AG04450 (cell line): ENCODE data around the gene MYLK. TPM values are rescaled to one million over a fixed set of nuclear protein-coding genes. Genes with fewer than 3 reads are reported as not detected.

Experiments
- CTCF ChIA-PET: fragments of 300-600, 350-600 bp; formaldehyde crosslinking; extraction: SDS; loops from one replicate; lab custom pipeline; 2022; ENCODE audit warnings: antibody characterized with exemption, inconsistent platforms; lab: Charles Lee
- POLR2A ChIA-PET: fragments of 350-600 bp; formaldehyde crosslinking; extraction: SDS; loops from one replicate; lab custom pipeline; 2021; ENCODE audit warnings: antibody characterized with exemption, inconsistent platforms; lab: Yijun Ruan, JAX
- DNase-seq: peaks from one replicate; pipeline ENCODE4 v3.0.0-alpha.2; 2011; ENCODE audit warnings: low read depth, low spot score
- H3K27ac ChIP-seq: one replicate; pipeline ENCODE4 v1.5.1; 2012; ENCODE audit warnings: low read depth, low read length, control low read depth
- H3K27me3 ChIP-seq: one replicate; pipeline ENCODE4 v1.6.0; 2012; ENCODE audit warnings: low read length; ENCODE audit not compliant: control insufficient read depth, insufficient read depth
- H3K4me3 ChIP-seq: 2 replicates; pipeline ENCODE4 v1.5.1; 2011; ENCODE audit warnings: mild to moderate bottlenecking, low read depth, low read length, control low read depth
- H3K9me3 ChIP-seq: 2 replicates; pipeline ENCODE4 v1.5.1; 2012; ENCODE audit warnings: low read length; ENCODE audit not compliant: control insufficient read depth, insufficient read depth
- CTCF ChIP-seq: IDR thresholded peaks from 2 replicates; pipeline ENCODE4 v1.5.1; 2011; ENCODE audit warnings: low read depth, low read length, control low read depth, inconsistent platforms
- polyA plus RNA-seq: library from polyadenylated mRNA; depleted of rRNA; stranded (reverse); fragments of >200 nt; gene quantifications from 2 replicates; pipeline ENCODE4 v1.2.3, GENCODE V29; 2011

MYLK gene
- polyA plus RNA-seq, 1 experiment: 1,320 TPM

GRCh38 chr3:123663977-123664376 is 220.2 kb downstream of the MYLK start:
- Histone ChIP-seq H3K27me3 (no peaks in the 10 kb centered on the region), H3K9me3 (no peaks in the 10 kb centered on the region), H3K4me3 (no peak overlapping the region), H3K27ac (no peak overlapping the region)
- no peak for DNase-seq
- POLR2A ChIA-PET: no interaction called here
- CTCF ChIA-PET: interaction anchor here (0.6 to 1.4 kb wide), 2 partner anchors 60 to 861 kb away, joined by 3 to 4 read pairs; no protein-coding TSS in a partner anchor
- no peak for TF ChIP-seq CTCF

- H3K27me3 ChIP-seq: no peaks in the 10 kb centered on the region
- ChIA-PET POLR2A (interaction anchor here (0.5 to 1.9 kb wide), 2 partner anchors 9 to 87 kb away, joined by 4 to 6 read pairs; no protein-coding TSS in a partner anchor), CTCF (interaction anchor here (0.6 to 4.7 kb wide), 4 partner anchors 10 to 40 kb away, joined by 3 to 26 read pairs (median 18); no protein-coding TSS in a partner anchor)
- H3K9me3 ChIP-seq: peaks cover 2% of the 10 kb centered on the region; the same call in 1 of the 2 replicates
- H3K27ac ChIP-seq: peak overlapping the region; percentile 83
- no peak for DNase-seq
- no peak for TF ChIP-seq CTCF
- no peak overlapping the region for H3K4me3 ChIP-seq
These were observed 222.2 kb downstream of the MYLK start for GRCh38 chr3:123661973-123662372.

GRCh38 chr3:123660900-123661299 is 223.2 kb downstream of the MYLK start:
- Histone ChIP-seq H3K9me3 (peaks cover 2% of the 10 kb centered on the region; the same call in 1 of the 2 replicates), H3K27ac (peak overlapping the region; percentile 83), H3K27me3 (no peaks in the 10 kb centered on the region), H3K4me3 (no peak overlapping the region)
- DNase-seq: peak; percentile 94
- ChIA-PET CTCF (interaction anchor here (0.8 to 4.7 kb wide), 3 partner anchors 9 to 19 kb away, joined by 3 to 26 read pairs (median 25); no protein-coding TSS in a partner anchor), POLR2A (interaction anchor here (0.7 to 1.9 kb wide), 4 partner anchors 8 to 41 kb away, joined by 3 to 6 read pairs (median 4); no protein-coding TSS in a partner anchor)
- no peak for TF ChIP-seq CTCF

GRCh38 chr3:123660141-123660675 is 223.9 kb downstream of the MYLK start:
- no peak overlapping the region for H3K4me3 ChIP-seq
- CTCF ChIA-PET: interaction anchor here (0.8 to 4.7 kb wide), 5 partner anchors 8 to 63 kb away, joined by 3 to 26 read pairs (median 11); no protein-coding TSS in a partner anchor
- POLR2A ChIA-PET: interaction anchor here (0.7 to 1.1 kb wide), 3 partner anchors 28 to 42 kb away, joined by 3 to 4 read pairs (median 3); no protein-coding TSS in a partner anchor
- no peak for TF ChIP-seq CTCF
- DNase-seq: no peak
- no peak overlapping the region for H3K27ac ChIP-seq
- H3K9me3 ChIP-seq: peaks cover 2% of the 10 kb centered on the region; the same call in 1 of the 2 replicates
- no peaks in the 10 kb centered on the region for H3K27me3 ChIP-seq

DNA sequence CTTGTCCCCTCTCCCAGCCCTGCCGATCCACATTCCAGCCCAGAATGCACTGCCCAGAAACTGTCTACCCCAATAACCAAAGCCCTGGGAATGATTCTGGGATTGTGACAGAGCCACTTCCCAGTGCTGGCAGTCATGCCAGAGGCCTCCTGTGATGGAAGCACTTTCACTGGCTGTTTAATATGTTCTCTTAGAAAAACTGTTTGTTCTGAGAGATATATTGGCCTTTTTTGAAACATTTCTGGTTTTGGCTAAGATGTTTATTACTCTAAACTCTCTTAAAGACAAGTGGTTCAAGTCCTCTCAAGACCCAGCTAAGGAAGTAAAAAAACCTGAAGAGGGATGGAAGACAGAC is 225.3 kb downstream of the MYLK start:
- Histone ChIP-seq H3K27me3 (no peaks in the 10 kb centered on the region), H3K27ac (no peak overlapping the region), H3K9me3 (peaks cover 2% of the 10 kb centered on the region; the same call in 1 of the 2 replicates), H3K4me3 (no peak overlapping the region)
- ChIA-PET POLR2A (interaction anchor here (0.7 kb wide), 1 partner anchor 13 kb away, joined by 3 read pairs; no protein-coding TSS in a partner anchor), CTCF (interaction anchor here (1.5 to 4.7 kb wide), 3 partner anchors 17 to 65 kb away, joined by 3 to 26 read pairs (median 6); no protein-coding TSS in a partner anchor)
- no peak for TF ChIP-seq CTCF
- DNase-seq: no peak
